A549 (cell line): Measurements from ENCODE around the gene PITPNM2. TPM values are rescaled to one million over a fixed set of nuclear protein-coding genes. Genes with fewer than 3 reads are reported as not detected.
A peak's percentile ranks its signal among the peaks of the same experiment; 100 is the strongest.

Source experiments
- ATAC-seq, 2 experiments: fragments of 200-7000 bp in 1 of 2; fragments of >200 bp in 1 of 2; cut with Nextera tagmentation in 1 of 2; cut with Tn5 transposase in 1 of 2; 3 replicates each; pipeline versions ENCODE4 v1.8.0 to v1.9.1; 2018 to 2020; ENCODE audit warnings: mild to moderate bottlenecking in 1 of 2, moderate library complexity in 1 of 2
- CTCF ChIA-PET: fragments of 300-600 bp; sonication (Branson Sonifier 250); formaldehyde crosslinking; extraction: SDS; loops from one replicate; lab custom pipeline; 2021; ENCODE audit warnings: antibody characterized with exemption, inconsistent platforms; lab: Yijun Ruan, JAX
- POLR2A ChIA-PET: fragments of 350-600 bp; formaldehyde crosslinking; extraction: SDS; loops from one replicate; lab custom pipeline; 2021; ENCODE audit warnings: antibody characterized with exemption, inconsistent platforms; lab: Yijun Ruan, JAX
- DNase-seq, 2 experiments: peaks; one replicate each; pipeline versions ENCODE4 v3.0.0 to v3.0.0-alpha.2; 2011 to 2016; ENCODE audit warnings: low read depth in 1 of 2, low spot score in 1 of 2
- FAIRE-seq: peaks from 2 replicates; lab custom pipeline; 2011; peaks lifted over from hg19 to GRCh38; lab: Jason Lieb, UNC
- H3K27ac ChIP-seq, 2 experiments: fragments of >200 bp; sonication (Bioruptor Twin); formaldehyde crosslinking; 3 replicates each; pipeline ENCODE4 v1.5.1; 2016 to 2017
- H3K4me1 ChIP-seq: fragments of >200 bp; sonication (Bioruptor Twin); formaldehyde crosslinking; 3 replicates; pipeline ENCODE4 v1.6.1; 2016
- H3K4me2 ChIP-seq: fragments of >200 bp; sonication (Bioruptor Twin); formaldehyde crosslinking; 3 replicates; pipeline ENCODE4 v1.6.1; 2016
- H3K4me3 ChIP-seq: fragments of >200 bp; sonication (Bioruptor Twin); formaldehyde crosslinking; 3 replicates; pipeline ENCODE4 v1.5.1; 2016
- H3K9me3 ChIP-seq: fragments of >200 bp; sonication (Bioruptor Twin); formaldehyde crosslinking; 3 replicates; pipeline ENCODE4 v1.6.1; 2016
- ATOH8 ChIP-seq: fragments of 250-450 bp; sonication (Bioruptor Pico); IDR thresholded peaks from 2 replicates; pipeline ENCODE4 v1.5.0; 2020; ENCODE audit warnings: low read depth, mild to moderate bottlenecking, moderate library complexity
- BHLHE40 ChIP-seq: IDR thresholded peaks from 2 replicates; pipeline ENCODE4 v1.6.1; 2012; ENCODE audit warnings: low read depth, low read length, inconsistent platforms
- CBX2 ChIP-seq: fragments of 200-600 bp; sonication (generic); IDR thresholded peaks from 2 replicates; pipeline ENCODE4 v1.6.1; 2016; ENCODE audit warnings: low read depth, mild to moderate bottlenecking, borderline replicate concordance
- CHD2 ChIP-seq: fragments of 150-350 bp; IDR thresholded peaks from 2 replicates; pipeline ENCODE4 v1.6.1; 2014; ENCODE audit warnings: low read length; ENCODE audit not compliant: partially characterized antibody
- CHD4 ChIP-seq: fragments of 200-600 bp; sonication (generic); IDR thresholded peaks from 2 replicates; pipeline ENCODE4 v1.6.1; 2016; ENCODE audit warnings: antibody characterized with exemption, mild to moderate bottlenecking, borderline replicate concordance
- E2F6 ChIP-seq: IDR thresholded peaks from 2 replicates; pipeline ENCODE4 v1.6.1; 2012; ENCODE audit warnings: low read depth, borderline replicate concordance
- EHMT2 ChIP-seq: fragments of 200-600 bp; sonication (generic); IDR thresholded peaks from 2 replicates; pipeline ENCODE4 v1.6.1; 2016; ENCODE audit warnings: antibody characterized with exemption, low read depth, mild to moderate bottlenecking, moderate library complexity
- FOSB ChIP-seq: fragments of 250-450 bp; sonication (Bioruptor Pico); IDR thresholded peaks from 2 replicates; pipeline ENCODE4 v1.5.0; 2020; ENCODE audit warnings: mild to moderate bottlenecking, moderate library complexity
- FOXS1 ChIP-seq: fragments of 250-450 bp; sonication (Bioruptor Pico); IDR thresholded peaks from 2 replicates; pipeline ENCODE4 v1.5.0; 2020; ENCODE audit warnings: mild to moderate bottlenecking, moderate library complexity
- HDAC2 ChIP-seq: fragments of 200-600 bp; sonication (generic); IDR thresholded peaks from 2 replicates; pipeline ENCODE4 v1.6.1; 2016
- HES2 ChIP-seq: fragments of >200 bp; sonication (Bioruptor Twin); formaldehyde crosslinking; IDR thresholded peaks from 2 replicates; pipeline ENCODE4 v1.6.1; 2016
- HEYL ChIP-seq: fragments of 250-450 bp; sonication (Bioruptor Pico); IDR thresholded peaks from 2 replicates; pipeline ENCODE4 v1.8.0; 2021; ENCODE audit warnings: mild to moderate bottlenecking, moderate library complexity
- MAZ ChIP-seq: fragments of 150-350 bp; IDR thresholded peaks from 2 replicates; pipeline ENCODE4 v1.6.1; 2014; ENCODE audit warnings: antibody characterized with exemption, low read depth, low read length, borderline replicate concordance
- NFE2L2 ChIP-seq: fragments of 150-350 bp; conservative IDR thresholded peaks from 2 replicates; pipeline ENCODE4 v1.6.1; 2014; ENCODE audit warnings: low read length
- PHF8 ChIP-seq: fragments of 200-600 bp; sonication (generic); IDR thresholded peaks from 2 replicates; pipeline ENCODE4 v1.6.1; 2016; ENCODE audit warnings: low read depth, mild to moderate bottlenecking, antibody characterized with exemption, moderate library complexity, borderline replicate concordance
- POLR2AphosphoS2 ChIP-seq: conservative IDR thresholded peaks from 2 replicates; pipeline ENCODE4 v1.6.1; 2012; ENCODE audit warnings: low read length, improper control_type of control experiment, inconsistent platforms
- RAD21 ChIP-seq, 2 experiments: fragments of >200 bp in 1 of 2; sonication (Bioruptor Twin) in 1 of 2; formaldehyde crosslinking in 1 of 2; IDR thresholded peaks in 1 of 2; conservative IDR thresholded peaks in 1 of 2; 2 replicates in 1 of 2; 3 replicates in 1 of 2; pipeline ENCODE4 v1.6.1; 2012 to 2018; ENCODE audit warnings: inconsistent platforms in 1 of 2
- RARB ChIP-seq: fragments of 250-450 bp; sonication (Bioruptor Pico); IDR thresholded peaks from 2 replicates; pipeline ENCODE4 v1.8.0; 2021; ENCODE audit warnings: mild to moderate bottlenecking, moderate library complexity
- RCOR1 ChIP-seq: fragments of 150-350 bp; IDR thresholded peaks from 2 replicates; pipeline ENCODE4 v1.6.1; 2014; ENCODE audit warnings: antibody characterized with exemption, low read length, low read depth
- RNF2 ChIP-seq: fragments of 200-600 bp; sonication (generic); IDR thresholded peaks from 2 replicates; pipeline ENCODE4 v1.6.1; 2016; ENCODE audit warnings: low read depth, mild to moderate bottlenecking, antibody characterized with exemption, moderate library complexity, borderline replicate concordance
- SREBF2 ChIP-seq: fragments of 450-650 bp; IDR thresholded peaks from 2 replicates; pipeline ENCODE4 v1.6.1; 2014; ENCODE audit warnings: mild to moderate bottlenecking, moderate library complexity
- TP53 ChIP-seq: fragments of 250-450 bp; sonication (Bioruptor Pico); IDR thresholded peaks from 2 replicates; pipeline ENCODE4 v1.5.0; 2021; ENCODE audit warnings: mild to moderate bottlenecking, moderate library complexity
- USF2 ChIP-seq: fragments of 450-650 bp; IDR thresholded peaks from 2 replicates; pipeline ENCODE4 v1.6.1; 2014; ENCODE audit warnings: antibody characterized with exemption
- ZNF302 ChIP-seq: fragments of 250-450 bp; sonication (Bioruptor Pico); IDR thresholded peaks from 2 replicates; pipeline ENCODE4 v1.9.0; 2021; ENCODE audit warnings: inconsistent platforms, mild to moderate bottlenecking, moderate library complexity
- WGBS: methylation state at CpG from one replicate; pipeline ENCODE4 v1.1.6; 2017; ENCODE audit errors: missing lambda C conversion rate; 5-methylcytosine and 5-hydroxymethylcytosine counted together
- polyA plus RNA-seq, 4 experiments: library from polyadenylated mRNA; depleted of rRNA in 3 of 4; stranded (reverse); fragments of >200 nt; fragmentation: RNase III in 1 of 4; extraction: RNeasy Plus Mini Kit Qiagen cat#74134 plus additional on column Dnase treatment in 1 of 4; gene quantifications; 2 replicates in 3 of 4; 3 replicates in 1 of 4; pipeline ENCODE4 v1.2.3, GENCODE V29; 2011 to 2017

The PITPNM2 gene
- polyA plus RNA-seq, 2 of the 4 experiments (the other 2 are of a cell fraction): 2.6 to 13.6 TPM

GRCh38 chr12:123160801-123161487 is 10.1 kb upstream of the PITPNM2 start:
- no peak overlapping the region for H3K4me3 ChIP-seq
- DNase-seq (no peak), ATAC-seq (no peak), FAIRE-seq (no peak)
- WGBS: 51% methylated on average over 11 of the region's 11 CpGs
- TF ChIP-seq EHMT2 (no peak), POLR2AphosphoS2 (no peak), HEYL (CRISPR knock-in tag) (no peak), MAZ (no peak), SREBF2 (no peak), ATOH8 (CRISPR knock-in tag) (no peak), TP53 (no peak), RNF2 (no peak), HES2 (no peak), RARB (CRISPR knock-in tag) (no peak), FOSB (CRISPR knock-in tag) (no peak), RCOR1 (no peak), CHD4 (no peak)
- TF ChIP-seq, all 56 proteins: peak for 0
- H3K4me1 ChIP-seq: peaks cover 36% of the 10 kb centered on the region
- H3K9me3 ChIP-seq: no peaks in the 10 kb centered on the region
- CTCF ChIA-PET: interaction anchor here (0.9 to 2.4 kb wide), 5 partner anchors 9 to 117 kb away, joined by 3 to 11 read pairs (median 3); no protein-coding TSS in a partner anchor
- no peak overlapping the region for H3K4me2 ChIP-seq
- H3K27ac ChIP-seq: peak overlapping the region in 1 of 2 experiments; percentile 2; a peak in 1 of 6 replicates
- POLR2A ChIA-PET: no interaction called here

- Histone ChIP-seq H3K4me3 (no peak overlapping the region), H3K27ac (no peak overlapping the region), H3K4me1 (peaks cover 17% of the 10 kb centered on the region), H3K9me3 (no peaks in the 10 kb centered on the region), H3K4me2 (no peak overlapping the region)
- 69% methylated on average over 2 of the region's 2 CpGs for WGBS
- TF ChIP-seq EHMT2 (no peak), E2F6 (no peak), BHLHE40 (no peak), ATOH8 (CRISPR knock-in tag) (no peak), RAD21 (conservative IDR thresholded peaks at IDR 0.05 in 1 of 2, IDR thresholded peaks at IDR 0.05 in 1 of 2) (no peak), FOXS1 (CRISPR knock-in tag) (no peak)
- FAIRE-seq: no peak
- ChIA-PET CTCF (interaction anchor here (0.6 to 9.5 kb wide), 3 partner anchors 39 to 624 kb away, joined by 3 to 104 read pairs (median 3); no protein-coding TSS in a partner anchor), POLR2A (interaction anchor here (0.7 kb wide), 1 partner anchor 111 kb away, joined by 5 read pairs; no protein-coding TSS in a partner anchor)
- ATAC-seq: no peak
- DNase-seq: no peak
Observed at GRCh38 chr12:123153906-123154305, 3.0 kb upstream of the PITPNM2 start.

GRCh38 chr12:123152833-123153232 is 1.9 kb upstream of the PITPNM2 start:
- POLR2A ChIA-PET: interaction anchor here (1.0 kb wide), 1 partner anchor 110 kb away, joined by 3 read pairs; no protein-coding TSS in a partner anchor
- TF ChIP-seq NFE2L2 (no peak), MAZ (no peak), CHD4 (no peak), ZNF302 (no peak), USF2 (no peak), CBX2 (no peak), RARB (CRISPR knock-in tag) (no peak), CHD2 (no peak), HDAC2 (no peak), PHF8 (no peak)
- ATAC-seq (no peak), FAIRE-seq (no peak), DNase-seq (no peak)
- H3K9me3 ChIP-seq: no peaks in the 10 kb centered on the region
- H3K4me3 ChIP-seq: no peak overlapping the region
- H3K4me2 ChIP-seq: no peak overlapping the region
- peaks cover 23% of the 10 kb centered on the region for H3K4me1 ChIP-seq
- WGBS: 86% methylated on average over 3 of the region's 3 CpGs
- CTCF ChIA-PET: interaction anchor here (0.5 to 9.5 kb wide), 7 partner anchors 10 to 261 kb away, joined by 3 to 104 read pairs (median 5); no protein-coding TSS in a partner anchor
- no peak overlapping the region for H3K27ac ChIP-seq
